ENCODE measurements around the gene NOTCH3. TPM values are rescaled to one million over a fixed set of nuclear protein-coding genes. Genes with fewer than 3 reads are reported as not detected.

NOTCH3 gene
- total RNA-seq, 4 donors from 2014 or later: 95.6 to 278 (median 122) TPM

- WGBS, 2 donors: 91 to 96% methylated on average over 7 to 10 of the region's 14 CpGs
- H3K9me3 ChIP-seq: no peaks in the 10 kb centered on the region
- no peak overlapping the region for H3K4me3 ChIP-seq
- no peak for DNase-seq
- H3K27ac ChIP-seq: no peak overlapping the region
- TF ChIP-seq CTCF (IDR thresholded peaks at IDR 0.05): no peak
- TF ChIP-seq POLR2A (IDR thresholded peaks at IDR 0.05): no peak
- peaks cover 37 to 81% (median 49%) of the 10 kb centered on the region in 3 donors for H3K36me3 ChIP-seq
- peaks cover 12 to 34% (median 12%) of the 10 kb centered on the region in 3 donors for H3K4me1 ChIP-seq
- intact Hi-C loops (cut with DNase I): no loop called here
- no peaks in the 10 kb centered on the region for H3K27me3 ChIP-seq
These were observed 80.4 kb downstream of the NOTCH3 start for GRCh38 chr19:15120135-15121026.

- 83 to 98% methylated on average over 9 to 13 of the region's 20 CpGs for WGBS, 2 donors
- no peak for DNase-seq
- Histone ChIP-seq H3K36me3 (peaks cover 44 to 96% (median 50%) of the 10 kb centered on the region in 3 donors), H3K4me1 (peaks cover 3 to 31% (median 5%) of the 10 kb centered on the region in 3 donors), H3K9me3 (no peaks in the 10 kb centered on the region), H3K27me3 (no peaks in the 10 kb centered on the region), H3K27ac (peak overlapping the region in 2 of 4 donors; percentile 32 to 61), H3K4me3 (no peak overlapping the region)
- TF ChIP-seq POLR2A (IDR thresholded peaks at IDR 0.05) (no peak), CTCF (IDR thresholded peaks at IDR 0.05) (no peak)
- intact Hi-C loops (cut with DNase I): no loop called here
These were observed 81.9 kb downstream of the NOTCH3 start for GRCh38 chr19:15118789-15119494.

- H3K4me1 ChIP-seq: peaks cover 0 to 24% (median 3%) of the 10 kb centered on the region in 3 donors
- peak overlapping the region in 3 of 4 donors; percentile 28 to 61 (median 32) for H3K27ac ChIP-seq
- no peak overlapping the region for H3K4me3 ChIP-seq
- H3K27me3 ChIP-seq: no peaks in the 10 kb centered on the region
- DNase-seq: no peak
- intact Hi-C loops (cut with DNase I): no loop called here
- WGBS, 2 donors: 100% methylated on average over 1 of the region's 2 CpGs; no CpG with 5 or more reads in 1 of the 2 donors
- peaks cover 44 to 100% (median 54%) of the 10 kb centered on the region in 3 donors for H3K36me3 ChIP-seq
- H3K9me3 ChIP-seq: no peaks in the 10 kb centered on the region
- no peak for TF ChIP-seq POLR2A (IDR thresholded peaks at IDR 0.05)
- no peak for TF ChIP-seq CTCF (IDR thresholded peaks at IDR 0.05)
These were observed 82.5 kb downstream of the NOTCH3 start for GRCh38 chr19:15118248-15118647.

- 81 to 88% methylated on average over 8 to 10 of the region's 12 CpGs for WGBS, 2 donors
- no peak overlapping the region for H3K27ac ChIP-seq
These were observed 83.9 kb downstream of the NOTCH3 start for GRCh38 chr19:15116856-15117255.

More at GRCh38 chr19:15116856-15117255, 83.9 kb downstream of the NOTCH3 start:
- Histone ChIP-seq H3K27me3 (no peaks in the 10 kb centered on the region), H3K4me1 (peaks cover 0 to 20% (median 3%) of the 10 kb centered on the region in 3 donors), H3K36me3 (peaks cover 31 to 100% (median 48%) of the 10 kb centered on the region in 3 donors), H3K9me3 (no peaks in the 10 kb centered on the region), H3K4me3 (no peak overlapping the region)
- no peak for DNase-seq
- no peak for TF ChIP-seq CTCF (IDR thresholded peaks at IDR 0.05)
- no peak for TF ChIP-seq POLR2A (IDR thresholded peaks at IDR 0.05)
- intact Hi-C loops (cut with DNase I): no loop called here
